Left lung (tissue), 10 donors: ENCODE data around the gene OXCT1. TPM values are rescaled to one million over a fixed set of nuclear protein-coding genes. Genes with fewer than 3 reads are reported as not detected.

Experiments used
- ATAC-seq: fragments of 200-7000 bp; cut with Tn5 transposase; one replicate; pipeline ENCODE4 v1.9.1; 2020; ENCODE audit warnings: moderate library complexity
- DNase-seq, 4 donors: peaks; one replicate each; pipeline ENCODE4 v3.0.0-alpha.2; 2013 to 2020
- H3K27ac ChIP-seq, 2 donors: fragments of 200-600 bp; sonication (generic) in 1 of 2; one replicate each; pipeline versions ENCODE4 v1.5.0 to v1.8.0; 2020 to 2021
- H3K27me3 ChIP-seq, 2 donors: fragments of 200-600 bp; sonication (generic) in 1 of 2; one replicate each; pipeline versions ENCODE4 v1.5.0 to v1.8.0; 2020 to 2021
- H3K36me3 ChIP-seq, 2 donors: fragments of 200-600 bp; sonication (generic) in 1 of 2; one replicate each; pipeline versions ENCODE4 v1.5.0 to v1.8.0; 2020 to 2021
- H3K4me1 ChIP-seq, 2 donors: fragments of 200-600 bp; one replicate each; pipeline ENCODE4 v1.8.0; 2021
- H3K4me3 ChIP-seq, 2 donors: fragments of 200-600 bp; sonication (generic) in 1 of 2; one replicate each; pipeline versions ENCODE4 v1.5.0 to v1.8.0; 2020 to 2021; ENCODE audit warnings: mild to moderate bottlenecking in 1 of 2
- H3K9me3 ChIP-seq, 2 donors: fragments of 200-600 bp; sonication (generic) in 1 of 2; one replicate each; pipeline versions ENCODE4 v1.5.0 to v1.8.0; 2020 to 2021
- intact Hi-C, 2 donors: fragments of 100-400 bp; cut with DNase I; formaldehyde crosslinking; loops; one replicate each; pipeline versions ENCODE4 v1.11.2 to v1.14.2; 2022
- polyA plus RNA-seq, 6 donors: library from polyadenylated mRNA; unstranded; fragments of 120-200 nt; gene quantifications; one replicate each; pipeline ENCODE4 v1.2.1, GENCODE V29; 2013; ENCODE audit not compliant: insufficient read length in 6 of 6
- total RNA-seq, 2 donors: library from RNA; stranded (reverse); fragmentation: NEBNext Ultra II Directional; extraction: Animal tissue kit (Norgen Biotek cat#: 25700); gene quantifications; one replicate each; pipeline ENCODE4 v1.2.1, GENCODE V29; 2021
- TF ChIP-seq, protein P1 (sequence below), 2 donors: fragments of 200-600 bp; sonication (generic) in 1 of 2; IDR thresholded peaks; one replicate each; pipeline versions ENCODE4 v1.5.0 to v1.8.0; 2021; ENCODE audit warnings: antibody characterized with exemption in 2 of 2
- donor health status: DM: no; HTN: yes; CAD: no.
- donor health status: DM: no; HTN: no; CAD: no.

Gene OXCT1
- total and polyA plus RNA-seq, 8 donors: 20.5 to 27.3 (median 23.4) TPM

- DNase-seq (no peak), ATAC-seq (no peak)
- no peaks in the 10 kb centered on the region for H3K27me3 ChIP-seq
- TF ChIP-seq, protein P1, sequence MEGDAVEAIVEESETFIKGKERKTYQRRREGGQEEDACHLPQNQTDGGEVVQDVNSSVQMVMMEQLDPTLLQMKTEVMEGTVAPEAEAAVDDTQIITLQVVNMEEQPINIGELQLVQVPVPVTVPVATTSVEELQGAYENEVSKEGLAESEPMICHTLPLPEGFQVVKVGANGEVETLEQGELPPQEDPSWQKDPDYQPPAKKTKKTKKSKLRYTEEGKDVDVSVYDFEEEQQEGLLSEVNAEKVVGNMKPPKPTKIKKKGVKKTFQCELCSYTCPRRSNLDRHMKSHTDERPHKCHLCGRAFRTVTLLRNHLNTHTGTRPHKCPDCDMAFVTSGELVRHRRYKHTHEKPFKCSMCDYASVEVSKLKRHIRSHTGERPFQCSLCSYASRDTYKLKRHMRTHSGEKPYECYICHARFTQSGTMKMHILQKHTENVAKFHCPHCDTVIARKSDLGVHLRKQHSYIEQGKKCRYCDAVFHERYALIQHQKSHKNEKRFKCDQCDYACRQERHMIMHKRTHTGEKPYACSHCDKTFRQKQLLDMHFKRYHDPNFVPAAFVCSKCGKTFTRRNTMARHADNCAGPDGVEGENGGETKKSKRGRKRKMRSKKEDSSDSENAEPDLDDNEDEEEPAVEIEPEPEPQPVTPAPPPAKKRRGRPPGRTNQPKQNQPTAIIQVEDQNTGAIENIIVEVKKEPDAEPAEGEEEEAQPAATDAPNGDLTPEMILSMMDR (IDR thresholded peaks at IDR 0.05): no peak
- intact Hi-C loops: no loop called here
- H3K27ac ChIP-seq: no peak overlapping the region
- no peaks in the 10 kb centered on the region for H3K9me3 ChIP-seq
- H3K4me1 ChIP-seq: no peaks in the 10 kb centered on the region
- no peak overlapping the region for H3K4me3 ChIP-seq
- no peaks in the 10 kb centered on the region for H3K36me3 ChIP-seq
Observed at GRCh38 chr5:41882765-41883164, 12.5 kb upstream of the OXCT1 start.

- ATAC-seq (no peak), DNase-seq (peak in 1 of 4 donors; percentile 48)
- intact Hi-C loops: no loop called here
- H3K4me3 ChIP-seq: no peak overlapping the region
- TF ChIP-seq, protein P1 (IDR thresholded peaks at IDR 0.05): no peak
- H3K36me3 ChIP-seq: no peaks in the 10 kb centered on the region
- H3K27me3 ChIP-seq: no peaks in the 10 kb centered on the region
- no peak overlapping the region for H3K27ac ChIP-seq
- no peaks in the 10 kb centered on the region for H3K4me1 ChIP-seq
- no peaks in the 10 kb centered on the region for H3K9me3 ChIP-seq
Observed at GRCh38 chr5:41878643-41879478, 8.6 kb upstream of the OXCT1 start.

DNA sequence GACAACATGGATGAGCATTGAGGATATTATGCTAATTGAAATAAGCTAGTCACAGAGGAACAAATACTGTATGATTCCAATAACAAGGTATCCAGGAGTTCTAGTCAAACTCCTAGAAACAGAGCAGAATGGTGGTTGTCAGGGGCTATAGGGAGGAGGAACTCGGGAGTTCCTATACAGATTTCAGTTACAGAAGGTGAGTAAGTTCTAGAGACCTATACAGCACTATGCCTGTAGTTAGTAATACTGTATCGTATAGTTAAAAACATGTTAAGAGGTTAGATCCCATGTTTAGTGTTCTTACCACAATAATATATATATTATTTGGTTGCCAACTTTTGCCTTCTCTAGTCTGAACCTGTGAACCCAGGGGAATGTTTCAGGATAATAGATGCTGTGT lies 7.9 kb upstream of the OXCT1 start:
- H3K27ac ChIP-seq: no peak overlapping the region

DNA sequence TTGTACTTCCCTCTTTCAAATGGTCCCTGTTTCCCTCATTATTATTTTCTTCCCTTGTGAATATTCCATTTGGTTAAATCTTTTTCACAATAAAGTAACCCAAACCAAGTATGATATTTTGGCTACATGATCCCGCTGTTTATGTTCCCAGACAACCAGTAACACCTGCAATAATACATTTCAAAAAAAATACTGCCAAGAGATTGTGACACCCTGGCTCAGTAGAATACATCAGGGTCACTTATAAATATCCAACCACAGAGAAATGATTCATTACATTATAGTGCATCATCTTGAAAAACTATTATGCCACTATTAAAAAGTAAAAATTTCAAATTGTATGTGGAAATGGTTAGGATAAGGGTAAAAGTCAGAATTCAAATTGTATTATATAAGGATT lies 7.2 kb upstream of the OXCT1 start:
- Histone ChIP-seq H3K4me1 (no peaks in the 10 kb centered on the region), H3K4me3 (no peak overlapping the region), H3K27ac (no peak overlapping the region), H3K27me3 (no peaks in the 10 kb centered on the region), H3K36me3 (no peaks in the 10 kb centered on the region), H3K9me3 (no peaks in the 10 kb centered on the region)
- TF ChIP-seq, protein P1 (IDR thresholded peaks at IDR 0.05): no peak
- no peak for ATAC-seq
- no peak for DNase-seq
- intact Hi-C loops: no loop called here

More for the DNA sequence above, 7.9 kb upstream of the OXCT1 start:
- Histone ChIP-seq H3K4me3 (no peak overlapping the region), H3K27me3 (no peaks in the 10 kb centered on the region), H3K4me1 (no peaks in the 10 kb centered on the region), H3K9me3 (no peaks in the 10 kb centered on the region), H3K36me3 (no peaks in the 10 kb centered on the region)
- intact Hi-C loops: no loop called here
- ATAC-seq (no peak), DNase-seq (no peak)
- TF ChIP-seq, protein P1 (IDR thresholded peaks at IDR 0.05): no peak

- no peak overlapping the region for H3K4me3 ChIP-seq
- DNase-seq (no peak), ATAC-seq (no peak)
- no peaks in the 10 kb centered on the region for H3K36me3 ChIP-seq
- H3K27me3 ChIP-seq: no peaks in the 10 kb centered on the region
- no peaks in the 10 kb centered on the region for H3K4me1 ChIP-seq
- intact Hi-C loops: no loop called here
- no peaks in the 10 kb centered on the region for H3K9me3 ChIP-seq
- TF ChIP-seq, protein P1 (IDR thresholded peaks at IDR 0.05): no peak
- H3K27ac ChIP-seq: no peak overlapping the region
Observed at GRCh38 chr5:41876678-41877077, 6.5 kb upstream of the OXCT1 start.
